MCF 10A (cell line): ENCODE measurements around the gene PRDM10. TPM values are rescaled to one million over a fixed set of nuclear protein-coding genes. Genes with fewer than 3 reads are reported as not detected.

Source experiments
- BruUV-seq: library from RNA; stranded (reverse); fragments of 400-500 nt; replicated peaks from 2 replicates; lab custom pipeline; 2021; lab: Mats Ljungman, UMichigan
- CTCF ChIA-PET: fragments of 300-600 bp; sonication (Branson Sonifier 250); formaldehyde crosslinking; extraction: SDS; loops from one replicate; lab custom pipeline; 2021; ENCODE audit warnings: antibody characterized with exemption, inconsistent platforms; lab: Yijun Ruan, JAX
- POLR2A ChIA-PET: fragments of 300-600, 350-650 bp; sonication (Branson Sonifier 250); formaldehyde crosslinking; extraction: SDS; loops from one replicate; lab custom pipeline; 2020; ENCODE audit warnings: antibody characterized with exemption, inconsistent platforms; lab: Yijun Ruan, JAX
- DNase-seq: peaks from one replicate; pipeline ENCODE4 v3.0.0-alpha.2; 2018; ENCODE audit not compliant: unreplicated experiment
- H3K27ac Mint-ChIP-seq: one replicate; pipeline ENCODE4 v1.8.0; 2022; ENCODE audit warnings: mild to moderate bottlenecking, low read depth, mixed read lengths; ENCODE audit not compliant: unreplicated experiment
- H3K27me3 Mint-ChIP-seq: one replicate; pipeline ENCODE4 v1.8.0; 2022; ENCODE audit warnings: mixed read lengths; ENCODE audit not compliant: insufficient read depth, unreplicated experiment
- H3K36me3 Mint-ChIP-seq: one replicate; pipeline ENCODE4 v1.8.0; 2022; ENCODE audit warnings: mild to moderate bottlenecking, moderate library complexity, mixed read lengths; ENCODE audit not compliant: insufficient read depth, unreplicated experiment
- H3K4me1 Mint-ChIP-seq: one replicate; pipeline ENCODE4 v1.8.0; 2022; ENCODE audit warnings: mixed read lengths; ENCODE audit not compliant: insufficient read depth, unreplicated experiment
- H3K4me3 Mint-ChIP-seq: one replicate; pipeline ENCODE4 v1.8.0; 2022; ENCODE audit warnings: mild to moderate bottlenecking, moderate library complexity, mixed read lengths; ENCODE audit not compliant: unreplicated experiment
- H3K9me3 Mint-ChIP-seq: one replicate; pipeline ENCODE4 v1.8.0; 2022; ENCODE audit warnings: mixed read lengths; ENCODE audit not compliant: unreplicated experiment
- intact Hi-C: fragments of 100-400 bp; cut with micrococcal nuclease; formaldehyde crosslinking; loops from 2 replicates; pipeline ENCODE4 v1.14.1; 2022
- total RNA-seq: library from RNA; stranded (reverse); gene quantifications from 2 replicates; pipeline ENCODE4 v1.2.3, GENCODE V29; 2022
- TF ChIP-seq, protein P1 (sequence below): fragments of 200-600 bp; IDR thresholded peaks from one replicate; pipeline ENCODE4 v1.8.0; 2022; ENCODE audit warnings: antibody characterized with exemption, mild to moderate bottlenecking; ENCODE audit not compliant: unreplicated experiment

PRDM10 gene
- total RNA-seq, 1 experiment from 2014 or later: 5.1 TPM

DNA sequence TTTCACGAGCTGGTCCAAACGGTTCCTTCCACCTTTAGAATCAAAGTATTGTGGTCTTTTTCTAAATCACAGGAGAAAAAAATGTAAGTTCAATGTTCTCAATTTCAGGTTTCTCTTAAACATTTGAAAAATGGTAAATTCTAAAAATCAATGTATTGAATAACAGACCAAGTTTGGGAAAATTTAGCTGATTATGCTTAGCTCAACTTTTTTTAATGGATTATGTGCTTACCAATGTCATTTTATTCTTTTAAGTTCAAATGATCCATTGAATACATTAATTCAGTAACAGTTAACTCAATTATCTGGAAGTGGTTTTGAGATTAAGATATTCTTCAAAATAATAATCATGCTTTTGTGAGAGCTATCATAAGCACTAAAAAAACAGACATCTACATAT is 5.1 kb downstream of the PRDM10 start:
- TF ChIP-seq, protein P1, sequence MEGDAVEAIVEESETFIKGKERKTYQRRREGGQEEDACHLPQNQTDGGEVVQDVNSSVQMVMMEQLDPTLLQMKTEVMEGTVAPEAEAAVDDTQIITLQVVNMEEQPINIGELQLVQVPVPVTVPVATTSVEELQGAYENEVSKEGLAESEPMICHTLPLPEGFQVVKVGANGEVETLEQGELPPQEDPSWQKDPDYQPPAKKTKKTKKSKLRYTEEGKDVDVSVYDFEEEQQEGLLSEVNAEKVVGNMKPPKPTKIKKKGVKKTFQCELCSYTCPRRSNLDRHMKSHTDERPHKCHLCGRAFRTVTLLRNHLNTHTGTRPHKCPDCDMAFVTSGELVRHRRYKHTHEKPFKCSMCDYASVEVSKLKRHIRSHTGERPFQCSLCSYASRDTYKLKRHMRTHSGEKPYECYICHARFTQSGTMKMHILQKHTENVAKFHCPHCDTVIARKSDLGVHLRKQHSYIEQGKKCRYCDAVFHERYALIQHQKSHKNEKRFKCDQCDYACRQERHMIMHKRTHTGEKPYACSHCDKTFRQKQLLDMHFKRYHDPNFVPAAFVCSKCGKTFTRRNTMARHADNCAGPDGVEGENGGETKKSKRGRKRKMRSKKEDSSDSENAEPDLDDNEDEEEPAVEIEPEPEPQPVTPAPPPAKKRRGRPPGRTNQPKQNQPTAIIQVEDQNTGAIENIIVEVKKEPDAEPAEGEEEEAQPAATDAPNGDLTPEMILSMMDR: no peak
- Mint-ChIP-seq H3K4me1 (peaks cover 28% of the 10 kb centered on the region), H3K9me3 (no peaks in the 10 kb centered on the region), H3K4me3 (no peak overlapping the region), H3K27ac (no peak overlapping the region), H3K36me3 (peaks cover 18% of the 10 kb centered on the region), H3K27me3 (no peaks in the 10 kb centered on the region)
- intact Hi-C loops: no loop called here
- ChIA-PET CTCF (interaction anchor here (0.6 to 0.9 kb wide), 3 partner anchors 179 to 1370 kb away, joined by 3 read pairs; no protein-coding TSS in a partner anchor), POLR2A (interaction anchor here (0.6 to 1.2 kb wide), 5 partner anchors 74 to 346 kb away, joined by 3 to 6 read pairs (median 4); no protein-coding TSS in a partner anchor)
- DNase-seq: no peak
- no TSS peak for BruUV-seq

DNA sequence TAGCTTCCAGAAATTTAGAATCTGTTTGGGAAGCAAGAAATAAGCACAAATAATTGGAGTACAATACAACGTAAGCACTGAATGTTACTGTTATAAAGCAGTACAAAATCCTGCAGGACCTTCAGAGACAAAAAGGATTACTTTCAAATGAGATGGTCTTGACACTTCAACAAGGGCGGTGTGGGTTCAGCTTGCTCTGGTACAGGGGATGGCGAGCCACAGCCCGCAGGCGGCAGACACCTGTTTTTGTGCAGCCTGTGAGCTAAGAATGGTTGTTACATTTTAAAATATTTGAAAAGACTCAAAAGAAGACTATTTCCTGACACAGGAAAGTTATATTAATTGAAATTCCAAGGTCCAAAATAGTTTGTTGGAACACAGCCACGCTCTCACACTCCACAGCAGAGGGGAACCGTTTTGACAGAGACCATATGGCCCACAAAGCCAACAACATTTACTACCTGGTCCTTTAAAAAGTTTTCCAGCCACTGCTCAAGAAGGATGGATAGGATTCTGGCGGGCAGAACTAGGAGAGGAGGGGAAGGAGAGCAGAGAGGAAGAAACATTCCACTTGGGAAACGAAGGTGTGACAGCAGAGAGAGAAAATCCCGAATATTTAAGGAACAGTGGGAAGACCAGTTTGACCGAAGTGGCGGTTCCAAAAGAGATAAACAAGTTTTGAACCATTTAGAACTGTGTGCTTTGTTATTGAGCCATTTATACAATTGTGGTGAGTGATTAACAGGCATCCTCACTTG is 6.3 kb downstream of the PRDM10 start:
- ChIA-PET CTCF (interaction anchor here (0.5 to 2.3 kb wide), 3 partner anchors 66 to 150 kb away, joined by 3 to 10 read pairs (median 4); no protein-coding TSS in a partner anchor), POLR2A (interaction anchor here (1.5 kb wide), 1 partner anchor 75 kb away, joined by 5 read pairs; no protein-coding TSS in a partner anchor)
- Mint-ChIP-seq H3K4me3 (no peak overlapping the region), H3K9me3 (no peaks in the 10 kb centered on the region), H3K27me3 (no peaks in the 10 kb centered on the region), H3K36me3 (peaks cover 18% of the 10 kb centered on the region), H3K4me1 (peaks cover 33% of the 10 kb centered on the region), H3K27ac (peak overlapping the region; percentile 16)
- no TSS peak for BruUV-seq
- no peak for DNase-seq
- TF ChIP-seq, protein P1: no peak
- intact Hi-C loops: no loop called here

DNA sequence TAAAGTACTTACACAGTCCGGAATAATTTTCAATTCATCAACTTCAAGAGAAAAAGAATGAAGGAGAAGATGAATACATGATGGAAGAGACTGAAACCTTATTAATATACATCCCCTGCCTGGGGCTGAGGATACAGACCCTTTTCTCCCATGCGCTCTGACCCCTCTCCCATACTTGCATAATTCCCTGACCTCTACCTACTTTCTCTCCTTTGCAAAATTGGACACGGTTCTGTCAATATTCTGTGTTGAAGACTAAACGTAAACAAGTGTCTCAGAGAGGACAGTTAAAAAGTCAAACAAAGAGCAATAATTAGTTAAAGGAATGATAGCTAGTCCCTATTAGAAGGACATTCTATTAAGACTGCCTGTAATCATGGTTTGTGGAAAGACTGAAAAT is 7.5 kb downstream of the PRDM10 start:
- Mint-ChIP-seq H3K4me3 (no peak overlapping the region), H3K4me1 (peaks cover 33% of the 10 kb centered on the region), H3K27me3 (no peaks in the 10 kb centered on the region), H3K36me3 (peaks cover 18% of the 10 kb centered on the region), H3K9me3 (no peaks in the 10 kb centered on the region), H3K27ac (no peak overlapping the region)
- TF ChIP-seq, protein P1: no peak
- BruUV-seq: no TSS peak
- POLR2A ChIA-PET: interaction anchor here (1.5 kb wide), 1 partner anchor 76 kb away, joined by 5 read pairs; no protein-coding TSS in a partner anchor
- intact Hi-C loops: no loop called here
- no peak for DNase-seq
- CTCF ChIA-PET: interaction anchor here (0.6 to 2.3 kb wide), 4 partner anchors 56 to 182 kb away, joined by 3 to 10 read pairs (median 3); no protein-coding TSS in a partner anchor
